GOT3 (cell line): ENCODE results near the gene LCMT1.
"Not testable (repeated sequence)": the region's sequence is repeated elsewhere in the genome, so short reads cannot be mapped to it uniquely, and the experiment has no call there.

ENCODE experiments used
- DNase-seq: peaks from one replicate; lab custom pipeline; 2025; ENCODE audit warnings: mixed read lengths; lab: John Stamatoyannopoulos, UW

Gene LCMT1

GRCh38 chr16:25111403-25112166 is at the start of gene LCMT1:
LCMT1 (plus strand) TSS chr16:25111742; CDS start chr16:25111884, 142 bp downstream.
- peak; percentile 59 for DNase-seq

- DNase-seq: no peak
Measured at GRCh38 chr16:25063102-25063501, 48.4 kb upstream of the LCMT1 start.

GRCh38 chr16:25063865-25064264 is 47.7 kb upstream of the LCMT1 start:
- DNase-seq: no peak

GRCh38 chr16:25064281-25064680 is 47.3 kb upstream of the LCMT1 start:
- not testable (repeated sequence) for DNase-seq

GRCh38 chr16:25064937-25065336 is 46.6 kb upstream of the LCMT1 start:
- DNase-seq: no peak

- no peak for DNase-seq
Measured at GRCh38 chr16:25065899-25066298, 45.6 kb upstream of the LCMT1 start.

- DNase-seq: no peak
Measured at GRCh38 chr16:25066426-25066746, 45.2 kb upstream of the LCMT1 start.

GRCh38 chr16:25066747-25067631 is 44.6 kb upstream of the LCMT1 start:
- DNase-seq: peak; percentile 13

GRCh38 chr16:25073854-25074253 is 37.7 kb upstream of the LCMT1 start:
- no peak for DNase-seq

- DNase-seq: no peak
Measured at GRCh38 chr16:25078386-25078978, 33.1 kb upstream of the LCMT1 start.

GRCh38 chr16:25079637-25080378 is 31.7 kb upstream of the LCMT1 start:
- no peak for DNase-seq

- DNase-seq: no peak
Measured at GRCh38 chr16:25080420-25081131, 31.0 kb upstream of the LCMT1 start.

- DNase-seq: no peak
Measured at GRCh38 chr16:25081702-25082101, 29.8 kb upstream of the LCMT1 start.

GRCh38 chr16:25083065-25083464 is 28.5 kb upstream of the LCMT1 start:
- no peak for DNase-seq

GRCh38 chr16:25083701-25084100 is 27.8 kb upstream of the LCMT1 start:
- DNase-seq: no peak

- DNase-seq: no peak
Measured at GRCh38 chr16:25084797-25085196, 26.7 kb upstream of the LCMT1 start.

GRCh38 chr16:25087761-25088160 is 23.8 kb upstream of the LCMT1 start:
- no peak for DNase-seq

GRCh38 chr16:25089351-25089750 is 22.2 kb upstream of the LCMT1 start:
- DNase-seq: no peak

- no peak for DNase-seq
Measured at GRCh38 chr16:25092441-25092840, 19.1 kb upstream of the LCMT1 start.

- no peak for DNase-seq
Measured at GRCh38 chr16:25093208-25094061, 18.1 kb upstream of the LCMT1 start.
